Measurements from ENCODE around the gene PTPRN2. TPM values are rescaled to one million over a fixed set of nuclear protein-coding genes. Genes with fewer than 3 reads are reported as not detected.

PTPRN2 gene
- total and polyA plus RNA-seq, 5 experiments from 2014 or later = 0.69 to 1.5 (median 0.99) TPM

- Mint-ChIP-seq H3K36me3 (no peaks in the 10 kb centered on the region), H3K27ac (no peak overlapping the region), H3K9me3 (no peaks in the 10 kb centered on the region), H3K4me1 (peaks cover 0 to under 1% (median 0%) of the 10 kb centered on the region in 4 donors), H3K27me3 (peaks cover 0 to 9% (median 0%) of the 10 kb centered on the region in 5 donors), H3K4me3 (no peak overlapping the region)
- ATAC-seq = no peak
- POLR2A ChIA-PET = no interaction called here
- DNase-seq = no peak
These were observed 561.7 kb downstream of the PTPRN2 start for GRCh38 chr7:158025686-158026600.

GRCh38 chr7:158024881-158025280 lies 562.7 kb downstream of the PTPRN2 start:
- Mint-ChIP-seq H3K4me3 (no peak overlapping the region), H3K27ac (peak overlapping the region in 1 of 10 donors; percentile 11), H3K27me3 (peaks cover 0 to 9% (median 0%) of the 10 kb centered on the region in 5 donors), H3K36me3 (no peaks in the 10 kb centered on the region), H3K4me1 (no peaks in the 10 kb centered on the region), H3K9me3 (no peaks in the 10 kb centered on the region)
- no peak for ATAC-seq
- POLR2A ChIA-PET = no interaction called here
- no peak for DNase-seq

GRCh38 chr7:158024351-158024715 lies 563.3 kb downstream of the PTPRN2 start:
- peak overlapping the region in 2 of 10 donors; percentile 1 to 11 for H3K27ac Mint-ChIP-seq
- H3K9me3 Mint-ChIP-seq = no peaks in the 10 kb centered on the region
- H3K4me3 Mint-ChIP-seq = no peak overlapping the region
- POLR2A ChIA-PET = no interaction called here
- no peak for DNase-seq
- no peaks in the 10 kb centered on the region for H3K36me3 Mint-ChIP-seq
- no peaks in the 10 kb centered on the region for H3K4me1 Mint-ChIP-seq
- no peak for ATAC-seq
- H3K27me3 Mint-ChIP-seq = peaks cover 0 to 5% (median 0%) of the 10 kb centered on the region in 5 donors

GRCh38 chr7:158023681-158024350 lies 563.8 kb downstream of the PTPRN2 start:
- Mint-ChIP-seq H3K4me1 (no peaks in the 10 kb centered on the region), H3K9me3 (no peaks in the 10 kb centered on the region), H3K27ac (no peak overlapping the region), H3K4me3 (no peak overlapping the region), H3K36me3 (no peaks in the 10 kb centered on the region), H3K27me3 (peaks cover 0 to 4% (median 0%) of the 10 kb centered on the region in 5 donors)
- no peak for ATAC-seq
- POLR2A ChIA-PET = no interaction called here
- DNase-seq = no peak

GRCh38 chr7:158023157-158023556 lies 564.5 kb downstream of the PTPRN2 start:
- no peak overlapping the region for H3K27ac Mint-ChIP-seq
- no peaks in the 10 kb centered on the region for H3K9me3 Mint-ChIP-seq
- no peak for ATAC-seq
- H3K4me1 Mint-ChIP-seq = no peaks in the 10 kb centered on the region
- no peaks in the 10 kb centered on the region for H3K36me3 Mint-ChIP-seq
- no peak for DNase-seq
- no peak overlapping the region for H3K4me3 Mint-ChIP-seq
- POLR2A ChIA-PET = no interaction called here
- H3K27me3 Mint-ChIP-seq = peaks cover 0 to 1% (median 0%) of the 10 kb centered on the region in 5 donors

- POLR2A ChIA-PET = no interaction called here
These were observed 565.0 kb downstream of the PTPRN2 start for GRCh38 chr7:158022601-158023000.

GRCh38 chr7:158021836-158022235 lies 565.8 kb downstream of the PTPRN2 start:
- POLR2A ChIA-PET = no interaction called here
- H3K4me3 Mint-ChIP-seq = no peak overlapping the region
- no peak for ATAC-seq

More at GRCh38 chr7:158022601-158023000, 565.0 kb downstream of the PTPRN2 start:
- DNase-seq (no peak), ATAC-seq (no peak)
- no peak overlapping the region for H3K27ac Mint-ChIP-seq
- H3K27me3 Mint-ChIP-seq = peaks cover 0 to 3% (median 0%) of the 10 kb centered on the region in 5 donors
- no peak overlapping the region for H3K4me3 Mint-ChIP-seq
- no peaks in the 10 kb centered on the region for H3K4me1 Mint-ChIP-seq
- no peaks in the 10 kb centered on the region for H3K36me3 Mint-ChIP-seq
- no peaks in the 10 kb centered on the region for H3K9me3 Mint-ChIP-seq

GRCh38 chr7:158020706-158021095 lies 566.9 kb downstream of the PTPRN2 start:
- H3K36me3 Mint-ChIP-seq = no peaks in the 10 kb centered on the region

More at GRCh38 chr7:158021836-158022235, 565.8 kb downstream of the PTPRN2 start:
- Mint-ChIP-seq H3K27me3 (peaks cover 0 to 3% (median 0%) of the 10 kb centered on the region in 5 donors), H3K4me1 (no peaks in the 10 kb centered on the region), H3K36me3 (no peaks in the 10 kb centered on the region), H3K27ac (no peak overlapping the region), H3K9me3 (no peaks in the 10 kb centered on the region)
- DNase-seq = no peak

GRCh38 chr7:158019726-158020705 lies 567.6 kb downstream of the PTPRN2 start:
- DNase-seq = no peak

More at GRCh38 chr7:158020706-158021095, 566.9 kb downstream of the PTPRN2 start:
- Mint-ChIP-seq H3K27me3 (peaks cover 0 to 9% (median 0%) of the 10 kb centered on the region in 5 donors), H3K4me1 (no peaks in the 10 kb centered on the region), H3K9me3 (no peaks in the 10 kb centered on the region), H3K27ac (peak overlapping the region in 1 of 10 donors; percentile 79), H3K4me3 (no peak overlapping the region)
- no peak for DNase-seq
- ATAC-seq = no peak
- POLR2A ChIA-PET = no interaction called here

GRCh38 chr7:158018971-158019645 lies 568.5 kb downstream of the PTPRN2 start:
- no peaks in the 10 kb centered on the region for H3K9me3 Mint-ChIP-seq
- DNase-seq = no peak
- POLR2A ChIA-PET = no interaction called here
- H3K36me3 Mint-ChIP-seq = no peaks in the 10 kb centered on the region
- no peak for ATAC-seq
- no peak overlapping the region for H3K4me3 Mint-ChIP-seq
- no peaks in the 10 kb centered on the region for H3K4me1 Mint-ChIP-seq
- H3K27ac Mint-ChIP-seq = peak overlapping the region in 1 of 10 donors; percentile 79
- peaks cover 0 to 9% (median 0%) of the 10 kb centered on the region in 5 donors for H3K27me3 Mint-ChIP-seq

More at GRCh38 chr7:158019726-158020705, 567.6 kb downstream of the PTPRN2 start:
- Mint-ChIP-seq H3K27me3 (peaks cover 0 to 9% (median 0%) of the 10 kb centered on the region in 5 donors), H3K36me3 (no peaks in the 10 kb centered on the region), H3K27ac (peak overlapping the region in 1 of 10 donors; percentile 79), H3K9me3 (no peaks in the 10 kb centered on the region), H3K4me1 (no peaks in the 10 kb centered on the region), H3K4me3 (no peak overlapping the region)
- POLR2A ChIA-PET = no interaction called here
- ATAC-seq = no peak

- H3K27ac Mint-ChIP-seq = no peak overlapping the region
- H3K4me1 Mint-ChIP-seq = no peaks in the 10 kb centered on the region
- no peak for DNase-seq
- no peaks in the 10 kb centered on the region for H3K9me3 Mint-ChIP-seq
- POLR2A ChIA-PET = no interaction called here
- peaks cover 0 to 9% (median 0%) of the 10 kb centered on the region in 5 donors for H3K27me3 Mint-ChIP-seq
- H3K4me3 Mint-ChIP-seq = no peak overlapping the region
- H3K36me3 Mint-ChIP-seq = no peaks in the 10 kb centered on the region
- no peak for ATAC-seq
These were observed 569.4 kb downstream of the PTPRN2 start for GRCh38 chr7:158018098-158018762.

Data from naive thymus-derived CD8-positive, alpha-beta T cell (primary cell).